Activated CD4-positive, alpha-beta memory T cell treated with anti-CD3 and anti-CD28 coated beads for 36 hours (primary cell): ENCODE data around the gene SLC8A2. TPM values are rescaled to one million over a fixed set of nuclear protein-coding genes. Genes with fewer than 3 reads are reported as not detected.
"Not testable (repeated sequence)": the region's sequence is repeated elsewhere in the genome, so short reads cannot be mapped to it uniquely, and the experiment has no call there.

Experiments
- CTCF ChIA-PET: fragments of 350-600 bp; sonication (Branson Sonifier 250); formaldehyde crosslinking; loops from one replicate; lab custom pipeline; 2021; ENCODE audit warnings: antibody characterized with exemption, inconsistent platforms; lab: Charles Lee
- POLR2A ChIA-PET: fragments of 350-600 bp; sonication (Branson Sonifier 250); formaldehyde crosslinking; loops from one replicate; lab custom pipeline; 2021; ENCODE audit warnings: antibody characterized with exemption; lab: Charles Lee
- DNase-seq: peaks from one replicate; pipeline ENCODE4 v3.0.0-alpha.2; 2020
- H3K27ac Mint-ChIP-seq: one replicate; pipeline ENCODE4 v1.8.0; 2021; ENCODE audit warnings: mixed read lengths
- H3K27me3 Mint-ChIP-seq: one replicate; pipeline ENCODE4 v1.8.0; 2021; ENCODE audit warnings: mixed read lengths
- H3K36me3 Mint-ChIP-seq: one replicate; pipeline ENCODE4 v1.8.0; 2021; ENCODE audit warnings: mixed read lengths
- H3K4me1 Mint-ChIP-seq: one replicate; pipeline ENCODE4 v1.8.0; 2021; ENCODE audit warnings: low read depth, mixed read lengths
- H3K4me3 Mint-ChIP-seq: one replicate; pipeline ENCODE4 v1.8.0; 2021; ENCODE audit warnings: mild to moderate bottlenecking, mixed read lengths
- H3K9me3 Mint-ChIP-seq: one replicate; pipeline ENCODE4 v1.8.0; 2021; ENCODE audit warnings: mixed read lengths
- intact Hi-C: fragments of 100-400 bp; cut with micrococcal nuclease; formaldehyde crosslinking; loops from one replicate; pipeline ENCODE4 v1.15.1; 2023
- total RNA-seq, 2 experiments: library from RNA; stranded (reverse); gene quantifications; one replicate each; pipeline ENCODE4 v1.2.3, GENCODE V29; 2021

The SLC8A2 gene
- total RNA-seq, 2 experiments from 2014 or later: 0.14 TPM; not detected in 1

GRCh38 chr19:47421244-47421786 lies 50.4 kb downstream of the SLC8A2 start:
- CTCF ChIA-PET: no interaction called here
- Mint-ChIP-seq H3K9me3 (no peaks in the 10 kb centered on the region), H3K27ac (no peak overlapping the region), H3K27me3 (peaks cover 69% of the 10 kb centered on the region), H3K36me3 (no peaks in the 10 kb centered on the region), H3K4me1 (peaks cover 28% of the 10 kb centered on the region), H3K4me3 (no peak overlapping the region)
- DNase-seq: no peak
- POLR2A ChIA-PET: no interaction called here
- intact Hi-C loops: no loop called here

- intact Hi-C loops: no loop called here
- CTCF ChIA-PET: interaction anchor here (1.7 kb wide), 1 partner anchor 17 kb away, joined by 4 read pairs; no protein-coding TSS in a partner anchor
- Mint-ChIP-seq H3K9me3 (no peaks in the 10 kb centered on the region), H3K4me3 (no peak overlapping the region), H3K27me3 (peaks cover 70% of the 10 kb centered on the region), H3K27ac (no peak overlapping the region), H3K4me1 (peaks cover 28% of the 10 kb centered on the region), H3K36me3 (no peaks in the 10 kb centered on the region)
- POLR2A ChIA-PET: no interaction called here
- no peak for DNase-seq
Observed at GRCh38 chr19:47419789-47420188, 51.9 kb downstream of the SLC8A2 start.

GRCh38 chr19:47419030-47419783 lies 52.5 kb downstream of the SLC8A2 start, which contains the start of gene MEIS3:
TSS of gene MEIS3 (minus strand) at chr19:47419527. CDS start at chr19:47419081, 446 bp downstream.
- CTCF ChIA-PET: interaction anchor here (0.7 to 1.7 kb wide), 2 partner anchors 17 kb away, joined by 3 to 4 read pairs; no protein-coding TSS in a partner anchor
- Mint-ChIP-seq H3K27me3 (peaks cover 70% of the 10 kb centered on the region), H3K4me1 (peaks cover 28% of the 10 kb centered on the region), H3K9me3 (no peaks in the 10 kb centered on the region), H3K4me3 (no peak within 1 kb of the TSS), H3K27ac (no peak within 1 kb of the TSS), H3K36me3 (no peaks in the 10 kb centered on the region)
- no peak for DNase-seq
- intact Hi-C loops: no loop called here
- POLR2A ChIA-PET: no interaction called here

- Mint-ChIP-seq H3K27me3 (peaks cover 70% of the 10 kb centered on the region), H3K4me1 (peaks cover 28% of the 10 kb centered on the region), H3K9me3 (no peaks in the 10 kb centered on the region), H3K27ac (no peak overlapping the region), H3K36me3 (no peaks in the 10 kb centered on the region), H3K4me3 (no peak overlapping the region)
- CTCF ChIA-PET: interaction anchor here (0.7 kb wide), 1 partner anchor 18 kb away, joined by 3 read pairs; no protein-coding TSS in a partner anchor
- no peak for DNase-seq
- POLR2A ChIA-PET: no interaction called here
- intact Hi-C loops: no loop called here
Observed at GRCh38 chr19:47418692-47419029, 53.0 kb downstream of the SLC8A2 start.

GRCh38 chr19:47417746-47418691 lies 53.7 kb downstream of the SLC8A2 start:
- Mint-ChIP-seq H3K36me3 (no peaks in the 10 kb centered on the region), H3K4me3 (no peak overlapping the region), H3K27ac (no peak overlapping the region), H3K9me3 (no peaks in the 10 kb centered on the region), H3K4me1 (peaks cover 28% of the 10 kb centered on the region), H3K27me3 (peaks cover 66% of the 10 kb centered on the region)
- intact Hi-C loops: no loop called here
- ChIA-PET CTCF (interaction anchor here (0.7 to 1.7 kb wide), 2 partner anchors 18 kb away, joined by 3 to 5 read pairs; no protein-coding TSS in a partner anchor), POLR2A (no interaction called here)
- DNase-seq: no peak

GRCh38 chr19:47417107-47417745 lies 54.5 kb downstream of the SLC8A2 start:
- H3K4me3 Mint-ChIP-seq: no peak overlapping the region
- peaks cover 26% of the 10 kb centered on the region for H3K4me1 Mint-ChIP-seq
- H3K36me3 Mint-ChIP-seq: no peaks in the 10 kb centered on the region
- H3K27me3 Mint-ChIP-seq: peaks cover 58% of the 10 kb centered on the region
- intact Hi-C loops: no loop called here
- no peak overlapping the region for H3K27ac Mint-ChIP-seq
- H3K9me3 Mint-ChIP-seq: no peaks in the 10 kb centered on the region
- CTCF ChIA-PET: interaction anchor here (1.7 kb wide), 1 partner anchor 19 kb away, joined by 5 read pairs; no protein-coding TSS in a partner anchor
- POLR2A ChIA-PET: no interaction called here
- no peak for DNase-seq

GRCh38 chr19:47416643-47416985 lies 55.1 kb downstream of the SLC8A2 start:
- CTCF ChIA-PET: interaction anchor here (0.7 to 1.7 kb wide), 3 partner anchors 20 to 132 kb away, joined by 3 to 5 read pairs (median 3); no protein-coding TSS in a partner anchor
- intact Hi-C loops: no loop called here
- Mint-ChIP-seq H3K4me1 (peaks cover 24% of the 10 kb centered on the region), H3K27ac (no peak overlapping the region), H3K9me3 (no peaks in the 10 kb centered on the region), H3K36me3 (no peaks in the 10 kb centered on the region), H3K27me3 (peaks cover 55% of the 10 kb centered on the region), H3K4me3 (no peak overlapping the region)
- POLR2A ChIA-PET: no interaction called here
- no peak for DNase-seq

- Mint-ChIP-seq H3K27me3 (peaks cover 52% of the 10 kb centered on the region), H3K4me1 (peaks cover 22% of the 10 kb centered on the region), H3K27ac (no peak overlapping the region), H3K9me3 (no peaks in the 10 kb centered on the region), H3K4me3 (no peak overlapping the region), H3K36me3 (no peaks in the 10 kb centered on the region)
- intact Hi-C loops: no loop called here
- ChIA-PET POLR2A (no interaction called here), CTCF (interaction anchor here (0.7 to 1.7 kb wide), 4 partner anchors 20 to 131 kb away, joined by 3 to 5 read pairs (median 3); partner anchors contain the start of gene DHX34)
- DNase-seq: no peak
Observed at GRCh38 chr19:47415953-47416642, 55.6 kb downstream of the SLC8A2 start.

- ChIA-PET CTCF (no interaction called here), POLR2A (no interaction called here)
- H3K36me3 Mint-ChIP-seq: no peaks in the 10 kb centered on the region
- H3K9me3 Mint-ChIP-seq: no peaks in the 10 kb centered on the region
- no peak overlapping the region for H3K4me3 Mint-ChIP-seq
- intact Hi-C loops: no loop called here
- DNase-seq: no peak
- H3K27me3 Mint-ChIP-seq: peaks cover 38% of the 10 kb centered on the region
- H3K4me1 Mint-ChIP-seq: peaks cover 14% of the 10 kb centered on the region
- H3K27ac Mint-ChIP-seq: no peak overlapping the region
Observed at GRCh38 chr19:47414469-47414868, 57.2 kb downstream of the SLC8A2 start.

GRCh38 chr19:47413941-47414340 lies 57.8 kb downstream of the SLC8A2 start:
- no peaks in the 10 kb centered on the region for H3K36me3 Mint-ChIP-seq
- peaks cover 14% of the 10 kb centered on the region for H3K4me1 Mint-ChIP-seq
- no peak overlapping the region for H3K4me3 Mint-ChIP-seq
- POLR2A ChIA-PET: no interaction called here
- no peak overlapping the region for H3K27ac Mint-ChIP-seq
- CTCF ChIA-PET: no interaction called here
- H3K9me3 Mint-ChIP-seq: no peaks in the 10 kb centered on the region
- DNase-seq: no peak
- intact Hi-C loops: no loop called here
- H3K27me3 Mint-ChIP-seq: peaks cover 42% of the 10 kb centered on the region

- H3K4me3 Mint-ChIP-seq, POLR2A ChIA-PET, H3K4me1 Mint-ChIP-seq, H3K27ac Mint-ChIP-seq, H3K36me3 Mint-ChIP-seq, CTCF ChIA-PET, intact Hi-C loops, H3K9me3 Mint-ChIP-seq, DNase-seq: not testable (repeated sequence)
- H3K27me3 Mint-ChIP-seq: peaks cover 38% of the 10 kb centered on the region
Observed at GRCh38 chr19:47411696-47412095, 60.0 kb downstream of the SLC8A2 start.
